GM10266 (cell line): Measurements from ENCODE around the gene OBP2A.

ENCODE experiments used
- DNase-seq: peaks from one replicate; pipeline ENCODE4 v3.0.0; 2012; ENCODE audit errors: extremely low spot score
- CTCF ChIP-seq: IDR thresholded peaks from 2 replicates; pipeline ENCODE4 v1.5.1; 2012; ENCODE audit warnings: mild to moderate bottlenecking, low read depth; ENCODE audit not compliant: control insufficient read depth, insufficient read depth; ENCODE audit errors: missing control alignments

The OBP2A gene

GRCh38 chr9:135561391-135562234, 15.7 kb downstream of the OBP2A start, which contains the start of gene PAEP:
Gene PAEP, plus strand, starts transcription at chr9:135561756.
- DNase-seq: no peak
- TF ChIP-seq CTCF: no peak

- TF ChIP-seq CTCF: no peak
- no peak for DNase-seq
Observed at GRCh38 chr9:135562235-135562745, 16.4 kb downstream of the OBP2A start.

DNA sequence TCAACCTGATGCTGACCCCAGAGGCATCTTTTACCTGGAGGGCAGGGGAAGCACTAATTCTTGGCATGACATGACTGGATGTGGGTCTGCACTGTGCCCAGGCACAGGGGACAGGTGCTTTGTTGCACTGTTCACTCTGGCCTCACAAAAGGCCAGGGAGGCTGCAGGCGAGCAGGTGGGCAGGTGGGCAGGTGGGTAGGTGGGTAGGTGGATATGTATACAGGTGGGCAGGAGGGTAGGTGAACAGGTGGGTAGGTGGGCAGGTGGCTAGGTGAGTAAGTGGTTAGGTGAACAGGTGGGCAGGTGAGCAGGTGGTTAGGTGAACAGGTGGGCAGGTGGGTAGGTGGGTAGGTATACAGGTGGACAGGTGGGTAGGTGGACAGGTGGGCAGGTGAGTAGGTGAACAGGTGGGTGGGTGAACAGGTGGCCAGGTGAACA, 17.1 kb downstream of the OBP2A start:
- no peak for DNase-seq
- no peak for TF ChIP-seq CTCF

DNA sequence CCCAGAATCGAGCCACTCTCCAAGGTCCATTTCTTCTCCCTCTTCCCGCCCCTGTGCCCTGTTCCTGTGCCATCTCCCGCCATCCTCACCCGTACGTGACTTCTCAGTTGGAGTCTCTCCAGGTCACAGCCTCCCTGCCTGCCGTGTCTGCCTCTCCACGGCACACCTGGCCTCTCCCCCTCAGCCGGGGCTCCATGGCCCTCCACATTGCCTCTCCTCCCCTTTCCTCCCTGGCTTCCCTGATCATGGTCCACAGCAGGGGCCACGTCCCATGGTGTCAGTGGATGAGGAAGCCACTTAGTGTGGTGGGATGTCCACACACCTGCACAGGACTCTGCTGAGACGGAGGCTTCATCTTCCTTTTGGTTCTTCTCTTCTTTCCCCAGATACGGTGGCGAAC, 17.9 kb downstream of the OBP2A start:
- no peak for DNase-seq
- TF ChIP-seq CTCF: no peak

DNA sequence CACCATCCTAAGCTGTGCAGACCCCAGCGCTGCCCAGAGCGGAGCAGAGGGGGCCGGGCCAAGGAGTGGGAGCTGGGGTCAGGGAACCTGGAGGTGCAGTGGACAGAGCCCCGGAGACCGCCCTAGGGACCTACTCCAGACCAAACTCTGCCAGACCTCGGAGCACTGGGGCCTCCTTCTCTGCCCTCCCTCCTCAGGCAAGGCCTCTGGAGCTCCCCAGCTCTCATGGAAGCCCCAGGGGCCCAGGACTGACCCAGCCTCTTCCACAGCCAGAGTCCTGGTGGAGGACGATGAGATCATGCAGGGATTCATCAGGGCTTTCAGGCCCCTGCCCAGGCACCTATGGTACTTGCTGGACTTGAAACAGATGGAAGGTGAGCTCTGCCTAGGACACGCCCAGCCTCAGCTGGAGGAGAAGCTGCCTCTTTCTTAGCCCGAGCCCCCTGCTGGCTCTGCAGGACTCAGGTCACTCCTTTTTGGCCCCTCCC, 19.3 kb downstream of the OBP2A start:
- no peak for DNase-seq
- no peak for TF ChIP-seq CTCF

- DNase-seq: no peak
- no peak for TF ChIP-seq CTCF
Observed at GRCh38 chr9:135565636-135566035, 19.7 kb downstream of the OBP2A start.

DNA sequence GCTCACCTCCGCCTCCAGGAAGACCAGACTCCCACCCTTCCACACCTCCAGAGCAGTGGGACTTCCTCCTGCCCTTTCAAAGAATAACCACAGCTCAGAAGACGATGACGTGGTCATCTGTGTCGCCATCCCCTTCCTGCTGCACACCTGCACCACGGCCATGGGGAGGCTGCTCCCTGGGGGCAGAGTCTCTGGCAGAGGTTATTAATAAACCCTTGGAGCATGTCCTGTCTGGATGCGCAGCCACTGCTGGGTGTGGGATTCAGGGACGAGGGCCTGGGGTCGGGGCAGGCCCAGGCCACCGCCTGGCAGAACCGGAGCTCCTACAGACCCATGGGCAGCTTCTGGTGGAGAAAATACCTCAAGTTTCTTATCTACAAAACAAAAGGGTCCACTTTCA, 20.6 kb downstream of the OBP2A start:
- no peak for TF ChIP-seq CTCF
- DNase-seq: no peak
